ENCODE data around the gene EEFSEC. TPM values are rescaled to one million over a fixed set of nuclear protein-coding genes. Genes with fewer than 3 reads are reported as not detected.
A peak's percentile ranks its signal among the peaks of the same experiment; 100 is the strongest.

The EEFSEC gene
- total RNA-seq, 1 experiment from 2014 or later: 10.6 TPM

- peaks cover 43% of the 10 kb centered on the region for H3K27me3 ChIP-seq
- no peak overlapping the region for H3K27ac ChIP-seq
- no peaks in the 10 kb centered on the region for H3K36me3 ChIP-seq
- H3K4me3 ChIP-seq: no peak overlapping the region
- H3K9me3 ChIP-seq (replicated peaks): no peaks in the 10 kb centered on the region
- no peak for DNase-seq
- H3K4me1 ChIP-seq: no peaks in the 10 kb centered on the region
These were observed 276.5 kb downstream of the EEFSEC start for GRCh38 chr3:128429751-128430150.

DNA sequence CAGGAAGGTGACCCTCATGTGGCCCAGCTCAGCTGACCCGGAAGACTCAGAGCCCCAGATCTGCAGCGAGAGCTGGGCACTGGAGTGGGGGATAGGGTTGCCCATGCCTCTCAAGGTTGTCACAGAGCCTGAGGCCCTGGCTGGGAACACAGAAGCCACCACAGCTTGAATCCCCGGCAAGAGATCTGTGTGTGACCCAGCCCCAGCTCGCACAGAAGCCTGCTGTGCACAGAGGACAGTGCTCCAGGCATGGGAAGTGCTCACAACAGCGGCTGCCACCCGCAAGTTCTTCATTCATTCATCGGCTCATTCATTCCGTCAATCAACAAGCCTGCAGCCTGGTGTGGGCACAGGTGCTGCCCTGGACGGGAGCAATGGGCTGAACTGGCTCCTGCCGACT lies 277.0 kb downstream of the EEFSEC start:
- Histone ChIP-seq H3K36me3 (no peaks in the 10 kb centered on the region), H3K27me3 (peaks cover 41% of the 10 kb centered on the region), H3K4me3 (no peak overlapping the region), H3K9me3 (replicated peaks) (no peaks in the 10 kb centered on the region), H3K4me1 (no peaks in the 10 kb centered on the region), H3K27ac (no peak overlapping the region)
- DNase-seq: no peak

- no peak for DNase-seq
- no peaks in the 10 kb centered on the region for H3K36me3 ChIP-seq
- peaks cover 41% of the 10 kb centered on the region for H3K27me3 ChIP-seq
- no peak overlapping the region for H3K27ac ChIP-seq
- H3K4me3 ChIP-seq: no peak overlapping the region
- no peaks in the 10 kb centered on the region for H3K4me1 ChIP-seq
- H3K9me3 ChIP-seq (replicated peaks): no peaks in the 10 kb centered on the region
These were observed 277.4 kb downstream of the EEFSEC start for GRCh38 chr3:128430731-128431130.

DNA sequence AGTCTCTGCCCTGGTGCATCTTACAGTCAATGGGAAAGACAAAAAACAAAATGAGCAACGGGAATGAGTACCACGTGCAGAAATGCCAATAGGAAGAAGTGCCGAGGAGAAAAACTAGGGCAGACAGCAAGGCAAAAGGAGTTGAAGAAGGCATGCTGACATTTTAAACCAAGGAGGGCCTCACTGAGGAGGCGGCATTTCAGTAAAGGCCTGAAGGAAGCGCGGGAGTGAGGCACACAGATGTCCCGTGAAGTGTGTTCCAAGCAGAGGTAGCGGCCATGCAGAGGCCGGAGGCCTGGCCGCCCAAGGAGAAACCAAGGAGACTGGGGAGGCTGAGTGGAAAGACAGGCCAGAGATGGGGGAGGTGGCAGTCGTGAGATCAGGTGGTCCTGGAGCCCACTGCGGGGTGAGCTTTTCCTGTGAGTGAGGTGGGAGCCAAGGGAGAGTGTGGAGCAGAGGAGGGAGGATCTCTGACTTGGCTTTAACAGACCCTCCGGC lies 278.6 kb downstream of the EEFSEC start:
- H3K27me3 ChIP-seq: peaks cover 41% of the 10 kb centered on the region
- no peak overlapping the region for H3K27ac ChIP-seq
- H3K9me3 ChIP-seq (replicated peaks): no peaks in the 10 kb centered on the region
- H3K4me3 ChIP-seq: no peak overlapping the region
- H3K36me3 ChIP-seq: no peaks in the 10 kb centered on the region
- no peak for DNase-seq
- no peaks in the 10 kb centered on the region for H3K4me1 ChIP-seq

DNA sequence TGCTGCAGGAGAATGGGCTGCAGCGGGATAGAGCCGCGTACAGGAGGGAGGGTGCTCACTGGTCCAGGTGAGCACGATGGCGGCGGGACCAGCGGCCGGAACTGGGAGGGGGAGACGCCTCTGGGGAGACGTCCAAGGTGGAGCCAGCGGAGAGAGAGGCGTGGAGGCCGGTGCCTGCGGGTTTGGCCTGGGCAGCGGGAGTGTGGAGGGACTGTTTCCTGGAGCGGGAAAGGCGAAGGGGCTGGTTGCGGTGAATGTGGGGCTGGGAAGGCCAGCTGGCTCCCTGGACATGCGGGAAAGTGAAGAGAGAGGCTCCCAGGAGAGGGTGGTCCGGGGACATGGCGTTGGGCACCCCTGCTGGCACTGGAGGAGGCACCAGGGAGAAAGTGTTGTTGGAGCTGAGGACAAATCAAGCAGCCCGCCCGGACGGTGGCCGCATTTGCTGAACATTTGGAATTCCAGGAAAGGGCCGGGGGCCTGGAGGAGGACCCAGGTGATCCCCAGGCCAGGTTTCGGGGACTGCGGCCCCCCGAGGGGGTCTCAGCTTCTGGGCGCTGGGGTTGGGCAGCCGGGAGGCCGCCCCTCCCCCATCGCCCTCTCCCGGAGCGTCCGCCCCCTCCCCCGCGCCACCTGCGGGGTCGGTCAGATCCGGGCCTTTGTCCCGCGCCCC lies 279.2 kb downstream of the EEFSEC start:
- H3K36me3 ChIP-seq: no peaks in the 10 kb centered on the region
- peaks cover 41% of the 10 kb centered on the region for H3K27me3 ChIP-seq
- H3K4me3 ChIP-seq: peak overlapping the region; percentile 41
- no peaks in the 10 kb centered on the region for H3K4me1 ChIP-seq
- H3K9me3 ChIP-seq (replicated peaks): no peaks in the 10 kb centered on the region
- peak in 1 of 2 experiments; percentile 29 for DNase-seq
- H3K27ac ChIP-seq: no peak overlapping the region

DNA sequence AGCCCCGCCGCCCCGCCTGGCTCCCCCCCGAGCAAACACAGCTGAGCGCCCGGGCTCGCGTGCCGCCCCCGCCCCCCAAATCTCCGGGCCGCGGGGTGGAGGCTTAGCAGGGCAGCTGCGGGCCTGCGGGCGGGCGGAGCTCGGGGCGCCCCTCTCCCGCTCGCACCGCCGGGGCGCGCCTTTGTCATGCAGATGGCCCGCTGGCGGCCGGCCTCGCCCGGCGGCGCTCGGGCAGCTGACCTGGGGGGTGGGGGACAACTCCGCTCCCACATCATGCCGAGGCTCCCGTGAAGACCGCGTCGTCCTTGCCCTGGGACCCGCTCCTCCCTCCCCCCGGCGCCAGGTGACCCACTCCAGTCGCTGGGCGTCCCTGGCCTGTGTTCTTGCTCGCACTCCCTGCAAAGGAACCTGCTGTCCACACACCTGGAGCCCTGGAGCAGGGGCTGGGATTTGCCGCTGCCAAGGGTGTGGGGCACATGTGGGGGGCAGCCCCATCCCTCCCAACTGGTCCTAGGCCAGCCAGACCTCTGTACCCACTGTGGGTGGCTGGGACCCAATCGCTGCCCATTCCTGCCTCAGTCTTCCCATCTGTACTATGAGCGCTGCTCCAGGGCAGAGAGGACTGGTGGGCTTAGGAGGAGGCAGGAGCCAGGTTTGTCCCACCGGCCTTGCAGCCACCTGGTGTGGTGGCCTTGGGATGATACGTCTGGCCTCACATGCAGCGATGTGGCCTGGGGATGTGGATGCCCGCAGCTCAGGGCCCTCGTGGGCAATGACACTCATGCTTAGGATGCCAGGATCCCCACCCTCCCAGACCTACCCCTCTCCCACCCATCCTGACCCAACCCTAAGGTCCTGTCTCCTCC lies 279.9 kb downstream of the EEFSEC start:
- Histone ChIP-seq H3K4me1 (no peaks in the 10 kb centered on the region), H3K4me3 (peak overlapping the region; percentile 41), H3K36me3 (no peaks in the 10 kb centered on the region), H3K27ac (no peak overlapping the region), H3K9me3 (replicated peaks) (no peaks in the 10 kb centered on the region), H3K27me3 (peaks cover 41% of the 10 kb centered on the region)
- peak; percentile 26 to 39 for DNase-seq

GRCh38 chr3:128433837-128434165 lies 280.5 kb downstream of the EEFSEC start:
- H3K27me3 ChIP-seq: peaks cover 41% of the 10 kb centered on the region
- H3K27ac ChIP-seq: no peak overlapping the region
- H3K36me3 ChIP-seq: no peaks in the 10 kb centered on the region
- no peak for DNase-seq
- no peaks in the 10 kb centered on the region for H3K9me3 ChIP-seq (replicated peaks)
- H3K4me3 ChIP-seq: no peak overlapping the region
- H3K4me1 ChIP-seq: no peaks in the 10 kb centered on the region

- H3K36me3 ChIP-seq: no peaks in the 10 kb centered on the region
- no peaks in the 10 kb centered on the region for H3K4me1 ChIP-seq
- H3K9me3 ChIP-seq (replicated peaks): no peaks in the 10 kb centered on the region
- no peak for DNase-seq
- no peak overlapping the region for H3K27ac ChIP-seq
- peaks cover 41% of the 10 kb centered on the region for H3K27me3 ChIP-seq
- no peak overlapping the region for H3K4me3 ChIP-seq
These were observed 281.2 kb downstream of the EEFSEC start for GRCh38 chr3:128434524-128434923.

DNA sequence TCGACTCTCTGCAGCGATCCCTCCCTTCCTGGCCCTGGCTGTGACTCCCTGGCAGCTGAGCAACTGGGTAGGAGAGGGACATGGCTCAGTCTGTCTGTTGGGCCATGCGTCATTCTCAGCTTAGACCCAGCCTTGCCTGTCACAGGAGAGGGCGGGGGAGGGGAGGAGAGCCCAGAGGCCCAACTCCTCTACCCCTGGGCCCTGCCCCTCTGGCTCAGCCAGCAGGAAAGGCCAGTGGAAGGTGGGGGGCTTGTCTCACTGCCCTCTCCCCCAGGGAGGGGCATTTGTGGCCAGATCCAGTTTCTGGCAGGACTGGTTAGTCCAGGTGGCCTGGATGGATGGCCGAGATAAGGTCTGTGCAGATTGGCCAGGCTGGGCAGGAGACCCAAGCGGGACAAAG lies 281.8 kb downstream of the EEFSEC start:
- Histone ChIP-seq H3K4me3 (no peak overlapping the region), H3K27ac (no peak overlapping the region), H3K4me1 (no peaks in the 10 kb centered on the region), H3K9me3 (replicated peaks) (no peaks in the 10 kb centered on the region), H3K27me3 (peaks cover 36% of the 10 kb centered on the region), H3K36me3 (no peaks in the 10 kb centered on the region)
- DNase-seq: peak in 1 of 2 experiments; percentile 26

DNA sequence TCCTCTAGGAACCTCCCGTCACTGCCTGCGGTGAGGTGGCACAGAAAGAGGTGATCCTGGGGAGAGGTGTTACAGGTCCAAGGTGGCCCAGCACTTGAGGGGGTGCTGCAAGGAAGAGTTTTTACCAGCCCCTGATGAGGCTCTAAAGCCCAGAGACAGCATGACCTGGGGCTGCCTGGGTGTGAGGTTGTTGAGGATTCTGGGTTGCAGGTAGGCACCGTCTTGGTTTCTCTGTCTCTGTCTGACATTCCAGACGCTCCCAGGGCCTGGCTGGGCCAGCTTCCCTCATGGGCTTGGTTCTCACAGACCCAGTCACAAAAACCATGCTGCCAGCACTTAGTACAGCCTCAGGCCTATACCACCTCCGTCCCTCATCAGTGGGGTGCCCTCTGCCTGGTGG lies 282.3 kb downstream of the EEFSEC start:
- DNase-seq: no peak
- Histone ChIP-seq H3K4me1 (no peaks in the 10 kb centered on the region), H3K27me3 (peaks cover 31% of the 10 kb centered on the region), H3K27ac (no peak overlapping the region), H3K36me3 (no peaks in the 10 kb centered on the region), H3K4me3 (no peak overlapping the region), H3K9me3 (replicated peaks) (no peaks in the 10 kb centered on the region)

DNA sequence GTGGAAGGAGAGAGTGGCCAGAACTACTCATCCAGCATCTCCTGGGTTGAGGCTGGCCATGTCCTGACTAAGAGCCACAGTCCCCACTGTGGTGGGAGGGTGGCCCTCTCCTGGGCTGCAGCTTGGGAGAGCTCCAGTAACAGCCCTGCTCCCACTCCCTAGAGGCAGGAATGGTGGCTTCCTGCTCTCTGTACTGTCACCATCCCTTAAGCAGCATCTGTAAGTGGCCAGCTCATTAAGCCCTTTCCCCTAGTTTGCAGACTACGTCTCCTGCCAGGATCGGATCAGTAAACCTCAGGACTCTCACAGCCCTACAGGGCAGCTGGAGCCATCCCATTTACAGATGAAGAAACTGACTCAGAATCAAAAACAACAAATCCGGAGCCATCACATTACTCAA lies 282.9 kb downstream of the EEFSEC start:
- H3K27me3 ChIP-seq: peaks cover 27% of the 10 kb centered on the region
- DNase-seq: no peak
- no peak overlapping the region for H3K27ac ChIP-seq
- no peaks in the 10 kb centered on the region for H3K36me3 ChIP-seq
- no peaks in the 10 kb centered on the region for H3K9me3 ChIP-seq (replicated peaks)
- H3K4me3 ChIP-seq: no peak overlapping the region
- H3K4me1 ChIP-seq: no peaks in the 10 kb centered on the region

- no peak overlapping the region for H3K4me3 ChIP-seq
- H3K27me3 ChIP-seq: 0 out of 2 replicates have a peak, but pooled peaks cover 8% of the 10 kb centered on the region
- H3K27ac ChIP-seq: no peak overlapping the region
- peak in 1 of 2 experiments; percentile 45 for DNase-seq
- no peaks in the 10 kb centered on the region for H3K36me3 ChIP-seq
- H3K9me3 ChIP-seq (replicated peaks): no peaks in the 10 kb centered on the region
- no peaks in the 10 kb centered on the region for H3K4me1 ChIP-seq
These were observed 285.3 kb downstream of the EEFSEC start for GRCh38 chr3:128438488-128439072.

GRCh38 chr3:128439226-128439625 lies 285.9 kb downstream of the EEFSEC start:
- Histone ChIP-seq H3K4me3 (no peak overlapping the region), H3K27me3 (0 out of 2 replicates have a peak, but pooled peaks cover 4% of the 10 kb centered on the region), H3K36me3 (no peaks in the 10 kb centered on the region), H3K27ac (no peak overlapping the region), H3K9me3 (replicated peaks) (no peaks in the 10 kb centered on the region), H3K4me1 (no peaks in the 10 kb centered on the region)
- DNase-seq: no peak

DNA sequence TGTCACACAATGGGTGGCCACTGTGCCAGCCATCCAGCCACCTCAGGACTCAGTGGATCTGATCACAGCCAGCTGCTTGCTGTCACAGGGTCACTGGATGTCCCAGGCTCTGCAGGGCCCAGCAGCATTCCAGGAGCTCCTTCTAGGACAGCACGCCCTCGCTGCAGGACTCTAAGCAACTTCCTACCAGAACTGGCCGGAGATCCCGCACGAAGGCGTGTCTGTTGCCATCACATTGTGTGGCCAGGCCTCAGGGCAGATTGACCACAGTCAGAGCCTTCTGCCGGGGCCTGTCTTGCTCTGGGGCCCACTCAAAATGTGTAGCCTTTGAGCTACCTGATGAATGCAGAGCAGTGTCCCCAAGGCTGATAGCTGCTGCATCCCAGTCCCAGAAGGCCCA lies 288.8 kb downstream of the EEFSEC start:
- DNase-seq: no peak
- H3K27me3 ChIP-seq: no peaks in the 10 kb centered on the region
- H3K4me3 ChIP-seq: no peak overlapping the region
- H3K27ac ChIP-seq: no peak overlapping the region
- H3K4me1 ChIP-seq: no peaks in the 10 kb centered on the region
- H3K36me3 ChIP-seq: no peaks in the 10 kb centered on the region
- H3K9me3 ChIP-seq (replicated peaks): no peaks in the 10 kb centered on the region

GRCh38 chr3:128442949-128443348 lies 289.7 kb downstream of the EEFSEC start:
- no peaks in the 10 kb centered on the region for H3K36me3 ChIP-seq
- H3K9me3 ChIP-seq (replicated peaks): no peaks in the 10 kb centered on the region
- DNase-seq: no peak
- no peak overlapping the region for H3K4me3 ChIP-seq
- H3K27me3 ChIP-seq: no peaks in the 10 kb centered on the region
- no peak overlapping the region for H3K27ac ChIP-seq
- no peaks in the 10 kb centered on the region for H3K4me1 ChIP-seq
